ENCODE results near the gene AGBL1. TPM values are rescaled to one million over a fixed set of nuclear protein-coding genes. Genes with fewer than 3 reads are reported as not detected.

Gene AGBL1
- total and polyA plus RNA-seq, 9 donors: under 0.01 to 0.02 TPM; not detected in 7

DNA sequence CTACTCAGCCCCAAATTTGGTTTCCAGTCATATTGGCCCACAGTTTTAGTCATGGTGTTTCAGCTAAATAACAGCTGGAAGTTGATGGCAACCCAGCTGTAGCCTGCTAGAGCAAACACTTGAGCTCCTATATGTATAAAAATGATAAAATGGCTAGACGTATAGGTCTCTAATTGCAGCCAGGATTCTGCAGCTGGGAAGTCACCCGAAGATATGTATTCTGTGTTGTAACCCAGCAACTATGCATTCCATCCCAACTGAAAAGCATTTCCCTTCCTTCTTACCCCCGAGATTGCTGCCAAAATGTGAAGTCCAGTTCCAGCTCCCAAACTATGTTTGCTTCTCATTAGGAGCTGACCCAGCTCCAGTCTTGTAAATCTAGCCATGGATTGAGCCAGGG is 408.4 kb downstream of the AGBL1 start:
- intact Hi-C loops (cut with DNase I): no loop called here
- Histone ChIP-seq H3K27ac (no peak overlapping the region), H3K4me3 (no peak overlapping the region)

DNA sequence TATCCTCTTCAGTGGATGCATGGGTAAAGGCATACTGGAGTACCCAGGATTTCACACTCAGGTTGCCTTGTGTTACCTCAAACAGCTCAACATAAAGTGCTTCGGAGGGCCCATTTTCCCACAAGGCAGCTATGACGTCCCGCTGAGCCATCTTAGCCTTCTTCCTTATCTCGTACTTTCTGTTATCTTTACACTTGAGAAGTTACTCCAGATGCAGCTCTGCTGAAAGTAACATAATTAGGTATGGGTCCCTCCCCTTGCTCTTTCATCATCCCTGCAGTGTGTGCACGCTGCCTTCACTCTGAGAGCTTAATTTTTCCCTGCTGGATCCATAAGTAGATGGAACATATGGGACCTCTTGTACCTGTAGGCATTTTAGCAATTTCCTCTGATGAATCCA is 410.3 kb downstream of the AGBL1 start:
- Histone ChIP-seq H3K27me3 (no peaks in the 10 kb centered on the region), H3K4me3 (no peak overlapping the region), H3K27ac (no peak overlapping the region), H3K36me3 (no peaks in the 10 kb centered on the region), H3K9me3 (no peaks in the 10 kb centered on the region), H3K4me1 (ENCODE audit: insufficient read depth) (no peaks in the 10 kb centered on the region)
- no peak for DNase-seq
- intact Hi-C loops (cut with DNase I): loop anchor here in 1 of 4 donors (10.0 kb wide), 1 partner anchor 55 kb away; no protein-coding TSS in a partner anchor
- 11 to 22% (median 13%) methylated on average over 5 of the region's 5 CpGs for WGBS, 3 donors
- no peak for TF ChIP-seq POLR2A (IDR thresholded peaks at IDR 0.05)
- TF ChIP-seq EP300 (IDR thresholded peaks at IDR 0.05): no peak
- TF ChIP-seq, protein P1, sequence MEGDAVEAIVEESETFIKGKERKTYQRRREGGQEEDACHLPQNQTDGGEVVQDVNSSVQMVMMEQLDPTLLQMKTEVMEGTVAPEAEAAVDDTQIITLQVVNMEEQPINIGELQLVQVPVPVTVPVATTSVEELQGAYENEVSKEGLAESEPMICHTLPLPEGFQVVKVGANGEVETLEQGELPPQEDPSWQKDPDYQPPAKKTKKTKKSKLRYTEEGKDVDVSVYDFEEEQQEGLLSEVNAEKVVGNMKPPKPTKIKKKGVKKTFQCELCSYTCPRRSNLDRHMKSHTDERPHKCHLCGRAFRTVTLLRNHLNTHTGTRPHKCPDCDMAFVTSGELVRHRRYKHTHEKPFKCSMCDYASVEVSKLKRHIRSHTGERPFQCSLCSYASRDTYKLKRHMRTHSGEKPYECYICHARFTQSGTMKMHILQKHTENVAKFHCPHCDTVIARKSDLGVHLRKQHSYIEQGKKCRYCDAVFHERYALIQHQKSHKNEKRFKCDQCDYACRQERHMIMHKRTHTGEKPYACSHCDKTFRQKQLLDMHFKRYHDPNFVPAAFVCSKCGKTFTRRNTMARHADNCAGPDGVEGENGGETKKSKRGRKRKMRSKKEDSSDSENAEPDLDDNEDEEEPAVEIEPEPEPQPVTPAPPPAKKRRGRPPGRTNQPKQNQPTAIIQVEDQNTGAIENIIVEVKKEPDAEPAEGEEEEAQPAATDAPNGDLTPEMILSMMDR (IDR thresholded peaks at IDR 0.05): no peak

More for the DNA sequence above, 408.4 kb downstream of the AGBL1 start:
- no peaks in the 10 kb centered on the region for H3K4me1 ChIP-seq (ENCODE audit: insufficient read depth)
- TF ChIP-seq EP300 (IDR thresholded peaks at IDR 0.05) (no peak), POLR2A (IDR thresholded peaks at IDR 0.05) (no peak)
- TF ChIP-seq, protein P1 (IDR thresholded peaks at IDR 0.05): no peak
- no peaks in the 10 kb centered on the region for H3K9me3 ChIP-seq
- no peak for DNase-seq
- H3K27me3 ChIP-seq: no peaks in the 10 kb centered on the region
- H3K36me3 ChIP-seq: no peaks in the 10 kb centered on the region
- 34 to 42% (median 38%) methylated on average over 3 of the region's 3 CpGs for WGBS, 3 donors

GRCh38 chr15:86491118-86491517 is 411.4 kb downstream of the AGBL1 start:
- H3K4me1 ChIP-seq (ENCODE audit: insufficient read depth): no peaks in the 10 kb centered on the region
- no peaks in the 10 kb centered on the region for H3K9me3 ChIP-seq
- no peak overlapping the region for H3K4me3 ChIP-seq
- intact Hi-C loops (cut with DNase I): loop anchor here in 1 of 4 donors (10.0 kb wide), 1 partner anchor 56 kb away; no protein-coding TSS in a partner anchor
- 85 to 87% (median 86%) methylated on average over 2 of the region's 2 CpGs for WGBS, 3 donors
- no peaks in the 10 kb centered on the region for H3K36me3 ChIP-seq
- TF ChIP-seq POLR2A (IDR thresholded peaks at IDR 0.05): no peak
- TF ChIP-seq, protein P1 (IDR thresholded peaks at IDR 0.05): no peak
- TF ChIP-seq EP300 (IDR thresholded peaks at IDR 0.05): no peak
- H3K27ac ChIP-seq: no peak overlapping the region
- DNase-seq: no peak
- H3K27me3 ChIP-seq: no peaks in the 10 kb centered on the region

GRCh38 chr15:86493884-86494283 is 414.2 kb downstream of the AGBL1 start:
- 55 to 82% (median 75%) methylated on average over 3 of the region's 3 CpGs for WGBS, 3 donors
- TF ChIP-seq, protein P1 (IDR thresholded peaks at IDR 0.05): no peak
- no peak for TF ChIP-seq POLR2A (IDR thresholded peaks at IDR 0.05)
- no peak for TF ChIP-seq EP300 (IDR thresholded peaks at IDR 0.05)
- Histone ChIP-seq H3K9me3 (no peaks in the 10 kb centered on the region), H3K4me1 (ENCODE audit: insufficient read depth) (no peaks in the 10 kb centered on the region), H3K36me3 (no peaks in the 10 kb centered on the region), H3K4me3 (no peak overlapping the region), H3K27ac (no peak overlapping the region), H3K27me3 (no peaks in the 10 kb centered on the region)
- DNase-seq: no peak
- intact Hi-C loops (cut with DNase I): loop anchor here in 1 of 4 donors (10.0 kb wide), 1 partner anchor 59 kb away; no protein-coding TSS in a partner anchor
